Measurements from ENCODE around the gene WBP1.
A peak's percentile ranks its signal among the peaks of the same experiment; 100 is the strongest.

WBP1 gene

GRCh38 chr2:74474899-74475298 is 16.7 kb downstream of the WBP1 start:
- peaks cover 22% of the 10 kb centered on the region for H3K4me1 ChIP-seq (ENCODE audit: insufficient read depth, low read length, severe bottlenecking)
- H2AFZ ChIP-seq (ENCODE audit: low read length) = no peak overlapping the region
- H3K9me3 ChIP-seq (ENCODE audit: low read length) = no peaks in the 10 kb centered on the region
- H3K9ac ChIP-seq (ENCODE audit: low read length) = no peak overlapping the region
- H3K79me2 ChIP-seq (ENCODE audit: insufficient read depth, low read length) = no peaks in the 10 kb centered on the region
- no peaks in the 10 kb centered on the region for H3K9me2 ChIP-seq (ENCODE audit: low read depth, low read length)
- H3F3A ChIP-seq (ENCODE audit: insufficient read depth, low read length) = no peaks in the 10 kb centered on the region; the same call in 1 of the 2 replicates
- no peak overlapping the region for H3K4me3 ChIP-seq (ENCODE audit: low read depth, low read length, poor library complexity, severe bottlenecking)
- no peaks in the 10 kb centered on the region for H4K20me1 ChIP-seq (ENCODE audit: insufficient read depth, low read length)
- TF ChIP-seq CTCF (IDR thresholded peaks at IDR 0.05; ENCODE audit: low read length) = peak; percentile 43
- no peak for TF ChIP-seq EZH2 (IDR thresholded peaks at IDR 0.05; ENCODE audit: borderline replicate concordance, low read length)
- no peak overlapping the region for H3K27ac ChIP-seq (ENCODE audit: low read depth, low read length, poor library complexity, severe bottlenecking)
- H3K36me3 ChIP-seq (ENCODE audit: insufficient read depth, low read length) = peaks cover 26% of the 10 kb centered on the region
- H3K27me3 ChIP-seq (ENCODE audit: insufficient read depth, low read length) = no peaks in the 10 kb centered on the region
- H3K4me2 ChIP-seq (ENCODE audit: low read length) = no peak overlapping the region

- H2AFZ ChIP-seq (ENCODE audit: low read length) = no peak overlapping the region
- peak overlapping the region; percentile 91 for H3K9ac ChIP-seq (ENCODE audit: low read length)
- TF ChIP-seq CTCF (IDR thresholded peaks at IDR 0.05; ENCODE audit: low read length) (no peak), EZH2 (IDR thresholded peaks at IDR 0.05; ENCODE audit: borderline replicate concordance, low read length) (no peak)
- no peaks in the 10 kb centered on the region for H3K27me3 ChIP-seq (ENCODE audit: insufficient read depth, low read length)
- no peaks in the 10 kb centered on the region for H4K20me1 ChIP-seq (ENCODE audit: insufficient read depth, low read length)
- H3K9me2 ChIP-seq (ENCODE audit: low read depth, low read length) = no peaks in the 10 kb centered on the region
- no peaks in the 10 kb centered on the region; the same call in 1 of the 2 replicates for H3F3A ChIP-seq (ENCODE audit: insufficient read depth, low read length)
- H3K4me3 ChIP-seq (ENCODE audit: low read depth, low read length, poor library complexity, severe bottlenecking) = peak overlapping the region; percentile 91
- H3K36me3 ChIP-seq (ENCODE audit: insufficient read depth, low read length) = peaks cover 26% of the 10 kb centered on the region; the same call in 1 of the 2 replicates
- no peaks in the 10 kb centered on the region for H3K9me3 ChIP-seq (ENCODE audit: low read length)
- peak overlapping the region; percentile 98 for H3K4me2 ChIP-seq (ENCODE audit: low read length)
- 0 out of 2 replicates have a peak, but pooled peaks cover 6% of the 10 kb centered on the region for H3K79me2 ChIP-seq (ENCODE audit: insufficient read depth, low read length)
- peaks cover 29% of the 10 kb centered on the region for H3K4me1 ChIP-seq (ENCODE audit: insufficient read depth, low read length, severe bottlenecking)
- no peak overlapping the region for H3K27ac ChIP-seq (ENCODE audit: low read depth, low read length, poor library complexity, severe bottlenecking)
These were observed 23.2 kb downstream of the WBP1 start for GRCh38 chr2:74481431-74481830.

GRCh38 chr2:74481961-74482800 is 23.9 kb downstream of the WBP1 start:
- Histone ChIP-seq H3K4me2 (ENCODE audit: low read length) (peak overlapping the region; percentile 98), H4K20me1 (ENCODE audit: insufficient read depth, low read length) (no peaks in the 10 kb centered on the region), H3K36me3 (ENCODE audit: insufficient read depth, low read length) (peaks cover 26% of the 10 kb centered on the region; the same call in 1 of the 2 replicates), H2AFZ (ENCODE audit: low read length) (no peak overlapping the region), H3K9me2 (ENCODE audit: low read depth, low read length) (no peaks in the 10 kb centered on the region), H3K27me3 (ENCODE audit: insufficient read depth, low read length) (no peaks in the 10 kb centered on the region), H3K4me1 (ENCODE audit: insufficient read depth, low read length, severe bottlenecking) (peaks cover 29% of the 10 kb centered on the region), H3K9me3 (ENCODE audit: low read length) (no peaks in the 10 kb centered on the region), H3K27ac (ENCODE audit: low read depth, low read length, poor library complexity, severe bottlenecking) (peak overlapping the region; percentile 85), H3K4me3 (ENCODE audit: low read depth, low read length, poor library complexity, severe bottlenecking) (peak overlapping the region; percentile 91), H3K9ac (ENCODE audit: low read length) (peak overlapping the region; percentile 91), H3K79me2 (ENCODE audit: insufficient read depth, low read length) (0 out of 2 replicates have a peak, but pooled peaks cover 6% of the 10 kb centered on the region), H3F3A (ENCODE audit: insufficient read depth, low read length) (no peaks in the 10 kb centered on the region; the same call in 1 of the 2 replicates)
- no peak for TF ChIP-seq EZH2 (IDR thresholded peaks at IDR 0.05; ENCODE audit: borderline replicate concordance, low read length)
- no peak for TF ChIP-seq CTCF (IDR thresholded peaks at IDR 0.05; ENCODE audit: low read length)

All from OCI-LY1 (cell line).